Fibroblast of peridontal ligament (primary cell): ENCODE data around the gene CRYGA.
"Not testable (repeated sequence)": the region's sequence is repeated elsewhere in the genome, so short reads cannot be mapped to it uniquely, and the experiment has no call there.

ENCODE experiments used
- DNase-seq: peaks from one replicate; pipeline ENCODE4 v3.0.0-alpha.2; 2010; ENCODE audit errors: extremely low read depth

CRYGA gene

DNA sequence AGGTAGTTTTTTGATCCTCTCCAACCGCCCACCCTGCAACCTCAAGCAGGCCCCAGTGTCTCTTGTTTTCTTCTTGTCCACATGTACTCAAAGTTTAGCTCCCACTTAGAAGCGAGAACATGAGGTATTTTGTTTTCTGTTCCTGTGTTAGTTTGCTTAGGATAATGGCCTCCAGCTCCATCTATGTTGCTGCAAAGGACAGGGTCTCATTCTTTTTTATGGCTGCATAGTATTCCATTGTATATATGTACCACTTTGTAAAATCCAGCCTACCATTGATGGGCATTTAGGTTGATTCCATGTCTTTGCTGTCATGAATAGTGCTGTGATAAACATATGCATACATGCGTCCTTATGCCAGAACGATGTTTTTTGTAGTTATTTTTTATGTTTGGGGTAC is 36.3 kb downstream of the CRYGA start:
- DNase-seq = no peak

DNA sequence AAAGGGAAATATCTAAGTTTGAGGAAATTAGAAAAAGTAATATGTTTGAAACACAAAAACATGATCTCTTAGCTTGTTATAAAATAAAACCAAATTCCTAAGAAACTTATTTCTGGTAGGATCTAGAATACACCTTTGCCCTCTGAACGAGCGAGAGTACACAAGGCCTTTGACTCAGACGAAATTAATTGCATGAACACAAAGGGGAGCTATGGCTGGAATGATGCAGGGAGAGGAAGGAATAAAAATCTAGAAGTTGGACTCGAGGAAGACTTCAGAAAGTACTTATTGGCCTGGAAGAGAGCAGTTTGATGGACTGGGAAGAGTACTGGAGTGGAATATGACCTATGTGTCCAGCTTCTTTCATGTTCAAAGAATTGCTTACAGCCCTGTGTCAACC is 38.1 kb downstream of the CRYGA start:
- no peak for DNase-seq

DNA sequence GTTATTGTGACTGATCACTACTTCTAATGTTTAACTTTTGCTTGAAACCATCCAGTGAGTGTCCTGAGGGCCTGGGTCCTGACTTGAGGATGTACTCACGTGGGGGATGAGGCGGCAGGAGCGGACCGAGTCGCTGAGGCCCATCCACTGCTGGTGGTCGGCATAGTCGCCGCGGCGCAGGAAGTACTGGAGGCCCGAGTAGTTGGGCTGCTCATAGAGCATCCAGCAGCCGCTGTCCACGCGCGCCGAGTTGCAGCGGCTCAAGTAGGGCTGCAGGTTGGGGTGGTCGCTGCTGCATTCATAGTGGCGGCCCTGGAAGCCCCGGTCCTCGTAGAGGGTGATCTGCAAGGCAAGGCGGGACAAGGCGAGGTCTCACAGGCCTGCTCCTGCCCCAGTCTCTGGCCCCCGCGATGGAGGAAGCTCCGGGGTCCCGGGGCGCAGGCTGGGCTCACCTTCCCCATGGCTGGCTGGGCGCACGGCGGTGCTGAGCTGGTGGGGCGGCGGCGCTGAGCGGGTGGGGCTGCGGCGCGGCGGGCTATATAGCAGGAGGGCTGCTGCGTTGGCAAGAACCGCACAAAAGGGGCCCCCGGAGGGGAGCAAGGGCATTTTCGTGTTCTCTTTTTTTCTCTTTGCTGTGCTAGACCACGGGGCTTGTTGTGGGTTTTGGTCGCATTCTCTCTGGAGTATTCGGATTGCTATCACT is 39.2 kb downstream of the CRYGA start, which contains the start of gene CRYGD:
Gene CRYGD, minus strand, starts transcription at position 512 of the 703 bp plus-strand sequence. Its CDS starts 51 bp downstream, at position 461.
- not testable (repeated sequence) for DNase-seq

DNA sequence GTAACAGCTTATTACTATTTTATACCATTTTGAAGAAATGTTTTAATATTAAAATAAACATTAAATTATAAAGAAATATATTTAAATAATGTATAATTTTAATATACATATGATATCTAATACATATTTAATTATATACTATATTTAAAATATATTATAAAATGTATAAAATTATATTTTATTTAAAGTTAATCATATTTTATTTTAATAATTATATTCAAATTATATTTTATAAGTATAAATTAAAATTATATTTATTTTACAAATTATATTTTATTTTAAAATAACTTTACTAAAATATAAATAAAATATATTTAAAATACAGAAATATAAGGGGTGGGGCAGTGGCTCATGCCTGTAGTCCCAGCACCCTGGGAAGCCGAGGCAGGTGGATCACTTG is 41.1 kb downstream of the CRYGA start:
- DNase-seq = no peak

DNA sequence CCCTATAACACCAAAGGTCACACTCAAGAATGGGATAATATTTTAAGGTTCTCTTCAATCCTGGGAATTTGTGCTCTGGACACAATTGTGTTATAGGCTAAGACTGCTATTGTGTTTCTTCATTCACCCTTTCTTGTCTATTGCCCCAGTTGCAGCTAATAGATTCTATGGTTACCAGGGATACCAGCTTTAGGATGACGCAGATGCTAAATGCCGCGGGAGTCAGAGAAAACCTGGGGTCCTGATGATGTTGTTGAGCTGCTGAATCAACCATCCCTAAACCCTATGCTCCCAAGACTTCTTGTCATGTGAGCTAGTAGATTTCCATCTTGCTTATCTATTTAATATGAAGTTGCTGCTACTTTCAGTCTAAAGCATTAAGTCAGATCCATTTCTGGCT is 44.5 kb downstream of the CRYGA start:
- no peak for DNase-seq

DNA sequence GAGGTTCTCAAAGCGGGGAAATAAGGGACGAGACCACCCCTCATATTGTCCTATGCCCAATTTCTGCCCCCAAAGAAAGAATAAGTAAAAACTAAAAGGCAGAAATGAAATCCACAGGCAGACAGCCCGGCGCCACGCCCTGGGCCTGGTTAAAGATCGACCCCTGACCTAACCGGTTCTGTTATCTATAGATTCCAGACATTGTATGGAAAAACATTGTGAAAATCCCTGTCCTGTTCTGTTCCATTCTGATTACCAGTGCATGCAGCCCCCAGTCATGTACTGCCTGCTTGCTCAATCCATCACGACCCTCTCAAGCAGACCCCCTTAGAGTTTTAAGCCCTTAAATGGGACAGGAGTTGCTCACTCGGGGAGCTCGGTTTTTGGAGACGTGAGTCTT is 46.0 kb downstream of the CRYGA start:
- DNase-seq = not testable (repeated sequence)

DNA sequence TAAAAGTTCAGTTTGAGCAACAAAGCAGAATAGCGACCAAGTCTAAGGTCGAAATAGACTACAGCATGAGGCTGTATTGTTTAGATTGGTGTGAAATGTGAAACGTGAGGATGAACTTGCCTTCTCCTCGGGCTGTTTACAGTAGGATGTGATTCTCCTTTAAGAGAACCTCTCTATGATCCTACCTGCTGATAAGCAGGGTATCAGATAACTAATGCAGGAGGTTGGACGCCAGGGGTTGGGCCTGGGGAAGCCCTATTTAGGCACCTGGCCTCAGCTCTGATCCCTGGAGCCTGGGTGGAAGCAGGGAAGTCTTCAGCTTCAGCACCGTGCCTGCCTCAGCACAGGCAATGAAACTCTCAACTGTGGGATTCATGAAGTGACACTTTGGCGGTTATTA is 50.4 kb downstream of the CRYGA start:
- DNase-seq = no peak

DNA sequence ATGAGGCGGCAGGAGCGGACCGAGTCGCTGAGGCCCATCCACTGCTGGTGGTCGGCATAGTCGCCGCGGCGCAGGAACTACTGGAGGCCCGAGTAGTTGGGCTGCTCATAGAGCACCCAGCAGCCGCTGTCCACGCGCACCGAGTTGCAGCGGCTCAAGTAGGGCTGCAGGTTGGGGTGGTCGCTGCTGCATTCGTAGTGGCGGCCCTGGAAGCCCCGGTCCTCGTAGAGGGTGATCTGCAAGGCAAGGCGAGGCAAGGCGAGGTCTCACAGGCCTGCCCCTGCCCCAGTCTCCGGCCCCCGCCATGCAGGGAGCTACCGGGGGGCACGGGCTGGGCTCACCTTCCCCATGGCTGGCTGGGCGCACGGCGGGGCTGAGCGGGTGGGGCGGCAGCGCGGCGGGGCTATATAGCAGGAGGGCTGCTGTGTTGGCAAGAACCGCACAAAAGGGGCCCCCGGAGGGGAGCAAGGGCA is 51.1 kb downstream of the CRYGA start:
- DNase-seq = not testable (repeated sequence)
